NCI-H1417 treated with DMSO at 0.1 percent for 48 hours (cell line): Measurements from ENCODE around the gene FAM124B.

Source experiments
- DNase-seq: peaks from one replicate; lab custom pipeline; 2025; lab: John Stamatoyannopoulos, UW

Gene FAM124B, protein sequence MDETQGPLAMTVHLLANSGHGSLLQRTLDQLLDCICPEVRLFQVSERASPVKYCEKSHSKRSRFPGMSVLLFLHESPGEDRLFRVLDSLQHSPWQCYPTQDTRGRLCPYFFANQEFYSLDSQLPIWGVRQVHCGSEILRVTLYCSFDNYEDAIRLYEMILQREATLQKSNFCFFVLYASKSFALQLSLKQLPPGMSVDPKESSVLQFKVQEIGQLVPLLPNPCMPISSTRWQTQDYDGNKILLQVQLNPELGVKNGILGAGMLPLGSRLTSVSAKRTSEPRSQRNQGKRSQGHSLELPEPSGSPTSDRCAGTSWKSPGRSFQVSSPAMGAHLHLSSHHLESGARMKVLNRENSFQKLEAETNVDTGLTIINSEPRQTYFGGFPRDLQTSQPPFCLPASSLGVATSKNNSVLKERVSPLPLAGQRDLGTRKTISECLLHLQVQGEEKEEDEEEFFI

DNA sequence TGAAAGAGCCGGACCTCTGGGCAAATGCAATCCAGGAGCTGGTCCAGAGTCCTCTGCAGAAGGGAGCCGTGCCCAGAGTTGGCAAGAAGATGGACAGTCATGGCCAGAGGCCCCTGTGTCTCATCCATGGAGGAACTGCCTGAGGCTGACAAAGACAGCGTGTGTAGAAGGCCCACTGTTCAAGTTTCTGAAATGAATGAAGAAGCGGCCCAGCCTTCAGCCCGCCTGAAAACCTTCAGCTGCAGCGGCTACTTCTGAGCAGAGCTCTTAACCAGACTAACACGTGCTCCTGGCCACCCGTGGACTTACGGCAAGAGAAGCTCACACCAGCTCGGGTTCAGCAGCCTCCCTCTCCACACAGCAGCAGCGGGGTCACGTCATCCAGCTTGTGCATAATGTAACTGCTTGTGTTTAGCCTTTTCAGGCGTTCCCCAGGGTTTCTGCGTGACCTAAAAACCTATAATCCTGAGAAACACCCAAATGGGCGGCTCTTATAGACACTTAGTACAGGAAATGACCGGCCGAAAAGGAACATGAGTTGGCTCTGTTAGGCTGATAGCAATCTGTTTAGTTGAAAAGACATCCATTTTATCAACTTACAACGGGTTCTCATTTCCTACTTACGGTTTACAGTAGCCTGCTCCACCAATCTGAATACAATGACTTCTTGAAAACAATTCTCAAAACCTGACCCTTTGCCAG lies at the start of gene FAM124B:
FAM124B (minus strand) TSS at position 467 of the 702 bp plus-strand sequence; CDS start at position 128, 339 bp downstream.
- no peak for DNase-seq

DNA sequence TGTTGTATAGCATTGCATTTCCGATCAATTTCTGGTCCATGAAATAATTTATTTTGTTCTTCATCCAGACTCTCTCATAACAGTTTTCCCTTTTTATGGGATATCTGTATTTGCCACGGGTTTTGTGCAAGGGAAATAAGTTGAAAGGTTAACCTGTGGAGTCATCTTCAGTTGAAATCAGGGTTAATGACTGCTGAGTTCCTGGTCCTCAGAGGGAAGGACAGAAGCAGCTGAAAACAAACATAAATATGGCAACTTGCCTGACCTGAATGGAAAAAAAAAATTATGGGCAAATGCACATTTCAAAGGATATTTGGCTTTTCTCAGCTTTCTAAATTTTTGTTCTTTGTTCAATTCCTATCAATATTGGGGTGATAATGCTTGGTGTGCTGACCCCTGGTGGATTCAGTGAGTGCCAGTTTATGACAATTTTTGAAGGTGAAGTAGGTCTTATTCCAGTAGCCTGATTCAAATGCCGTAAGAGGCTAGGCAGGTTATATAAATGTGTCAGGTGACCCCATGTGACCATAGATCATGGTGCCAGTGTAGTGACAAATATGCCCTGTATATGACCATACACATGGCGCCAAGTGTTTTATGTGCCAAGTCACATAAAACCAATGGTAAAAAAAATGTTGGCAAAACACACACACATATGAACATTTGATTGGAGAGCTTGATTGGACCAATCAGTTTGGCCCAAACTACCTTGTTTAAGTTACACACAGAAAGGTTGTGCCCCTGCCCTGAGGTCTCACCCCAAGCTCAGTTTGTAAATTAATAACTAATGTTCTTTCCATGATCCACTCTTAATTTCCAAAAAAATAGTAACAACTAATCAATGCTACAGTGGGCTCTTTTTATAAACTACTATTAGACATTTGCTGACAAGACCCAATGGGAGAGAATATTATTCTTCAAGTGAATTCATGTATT lies 47.6 kb upstream of the FAM124B start:
- no peak for DNase-seq

DNA sequence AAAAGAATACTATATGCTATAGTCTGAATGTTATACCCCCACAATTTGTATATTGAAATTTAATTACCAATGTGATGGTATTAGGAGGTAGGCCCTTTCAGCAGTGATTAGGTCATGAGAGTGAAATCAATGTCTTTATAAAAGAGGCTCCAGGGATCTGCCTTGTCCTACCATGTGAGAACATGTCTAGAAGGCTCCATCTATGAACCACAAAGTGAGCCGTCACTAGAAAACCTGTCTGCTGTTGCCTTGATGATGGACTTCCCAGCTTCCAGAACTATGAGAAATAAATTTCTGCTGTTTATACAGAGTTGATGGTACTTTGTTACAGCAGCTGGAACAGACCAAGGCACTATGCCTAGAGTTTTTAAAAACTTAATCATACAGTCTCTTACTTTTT lies 46.3 kb upstream of the FAM124B start:
- no peak for DNase-seq

DNA sequence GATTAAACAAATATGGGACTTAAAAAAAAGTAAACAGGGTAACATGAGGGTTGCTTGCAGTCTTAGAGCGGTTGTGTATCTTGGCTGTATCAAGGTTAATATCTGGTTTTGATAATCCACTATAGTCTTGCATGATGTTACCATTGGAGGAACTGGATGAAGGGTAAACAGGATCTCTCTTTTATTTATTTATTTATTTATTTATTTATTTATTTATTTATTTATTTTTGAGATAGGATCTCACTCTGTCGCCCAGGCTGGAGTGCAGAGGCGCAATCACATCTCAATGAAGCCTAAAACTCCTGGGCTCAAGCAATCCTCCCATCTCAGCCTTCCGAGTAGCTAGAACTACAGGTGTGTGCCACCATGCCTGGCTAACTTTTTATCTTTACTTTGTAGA lies 42.9 kb upstream of the FAM124B start:
- no peak for DNase-seq

DNA sequence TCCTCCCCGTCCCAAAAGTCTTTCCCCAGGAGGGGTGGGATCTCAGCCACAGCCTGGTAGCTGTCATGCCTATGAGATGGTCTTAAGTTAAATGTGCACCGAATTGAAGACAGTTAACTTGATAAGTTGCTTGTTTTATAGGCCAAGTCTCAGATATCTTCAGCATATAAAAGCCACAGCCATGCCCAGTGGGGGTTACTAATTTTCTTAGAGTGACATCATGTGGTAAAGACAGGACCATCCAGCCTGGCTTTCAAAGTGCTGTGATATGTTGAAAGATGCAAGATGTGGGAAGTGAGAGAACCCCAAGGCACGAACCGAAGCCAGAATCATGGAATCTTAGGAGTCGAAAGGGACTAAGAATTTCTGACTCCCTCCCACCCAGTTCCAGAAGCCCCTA lies 42.1 kb upstream of the FAM124B start:
- DNase-seq, result no peak

DNA sequence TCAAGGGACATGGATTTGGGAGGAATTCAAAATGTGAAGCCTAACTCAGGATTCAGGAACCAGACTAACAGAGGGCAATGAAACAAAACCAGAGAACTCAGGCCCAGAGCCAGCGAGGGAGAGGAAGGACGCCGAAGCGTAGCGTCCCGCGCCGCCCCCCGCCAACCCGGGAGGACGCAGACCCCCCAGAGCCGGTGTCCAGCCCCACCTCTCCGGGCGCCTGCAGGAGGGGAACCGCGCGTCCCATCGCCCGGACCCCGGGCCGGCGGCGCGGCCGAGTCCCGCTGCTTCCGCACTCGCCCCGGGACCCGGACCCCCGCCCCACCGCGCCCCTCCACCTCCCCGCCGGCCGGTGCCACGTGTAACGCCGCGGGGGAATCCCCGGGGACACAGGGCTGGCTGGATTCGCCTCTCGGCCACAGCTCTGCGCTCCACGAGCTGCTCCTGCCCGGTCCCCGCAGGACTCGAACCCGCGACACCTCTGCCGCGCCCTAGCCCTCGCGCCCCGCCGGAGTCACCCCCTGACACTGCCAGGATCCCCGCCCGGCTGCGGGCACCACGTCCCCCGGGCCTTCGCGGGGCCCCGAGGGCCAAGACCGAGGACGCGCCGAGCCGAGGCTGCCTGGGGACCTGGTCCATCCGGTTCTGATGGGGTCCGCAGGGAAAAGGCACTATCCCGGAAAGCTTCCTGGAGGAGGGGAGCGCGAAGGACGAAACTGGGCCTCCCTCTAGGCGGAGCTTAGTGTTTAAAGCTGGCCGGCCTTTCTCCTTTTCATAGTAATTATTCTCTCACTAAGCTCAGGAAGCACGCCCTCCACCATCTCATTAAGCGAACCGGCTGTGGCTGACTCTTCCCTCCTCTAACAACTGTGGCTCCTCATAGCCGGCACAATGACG lies 40.4 kb upstream of the FAM124B start:
- no peak for DNase-seq

DNA sequence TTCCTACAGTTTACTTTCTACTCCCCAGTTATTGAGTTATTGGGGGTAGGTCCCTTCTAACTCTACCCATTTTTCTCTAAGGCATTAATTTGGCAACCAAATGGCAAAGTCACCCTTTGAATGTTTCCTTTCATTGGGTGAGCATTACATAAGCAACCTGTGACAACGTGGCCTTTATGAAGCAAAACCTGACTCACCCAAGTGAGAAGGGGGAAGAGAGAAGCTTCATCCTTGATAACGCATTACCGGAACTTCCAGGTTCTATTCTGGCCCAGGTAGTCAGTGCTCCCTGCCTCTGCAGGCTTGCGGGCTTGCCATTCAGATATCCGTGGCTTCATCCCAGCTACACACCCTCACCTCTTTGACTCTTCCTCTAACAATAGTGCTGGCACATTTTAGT lies 39.1 kb upstream of the FAM124B start:
- no peak for DNase-seq

DNA sequence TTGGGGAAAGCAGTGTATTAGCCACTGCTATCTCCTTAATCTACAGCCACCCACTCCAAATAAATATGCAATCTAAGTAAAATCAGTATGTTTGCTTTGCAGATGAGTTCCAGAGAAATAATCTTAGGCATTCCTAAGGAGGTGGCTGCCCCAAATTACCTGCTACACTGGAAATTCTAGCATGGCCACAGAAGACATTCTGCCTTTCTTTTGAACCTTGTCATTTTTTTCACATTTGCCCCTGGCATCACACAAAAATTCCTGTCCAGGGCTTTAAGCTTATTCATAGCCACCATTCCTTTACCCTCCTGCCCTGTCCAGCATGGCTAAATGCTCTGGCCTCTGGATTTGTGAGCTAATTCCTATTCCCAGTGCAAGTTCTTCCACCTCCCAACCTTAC lies 36.8 kb upstream of the FAM124B start:
- no peak for DNase-seq

DNA sequence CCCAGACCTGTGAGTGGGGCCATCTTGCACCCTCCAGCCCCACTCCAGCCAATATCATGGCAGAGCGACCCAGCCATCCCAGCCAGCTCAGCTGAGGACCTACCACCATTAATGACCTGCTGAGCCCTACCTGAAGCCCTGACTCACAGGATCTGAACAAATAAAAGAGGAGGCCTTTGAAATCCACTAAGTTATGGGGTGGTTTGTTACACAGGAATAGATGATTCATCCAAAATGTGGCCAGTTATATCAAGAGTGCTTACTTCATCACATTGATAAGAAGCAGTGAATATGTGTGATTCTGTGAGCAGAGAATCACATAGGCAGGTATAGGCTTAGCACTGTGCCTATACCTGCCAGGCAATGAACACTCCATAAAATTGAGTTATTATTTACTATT lies 34.7 kb upstream of the FAM124B start:
- no peak for DNase-seq

DNA sequence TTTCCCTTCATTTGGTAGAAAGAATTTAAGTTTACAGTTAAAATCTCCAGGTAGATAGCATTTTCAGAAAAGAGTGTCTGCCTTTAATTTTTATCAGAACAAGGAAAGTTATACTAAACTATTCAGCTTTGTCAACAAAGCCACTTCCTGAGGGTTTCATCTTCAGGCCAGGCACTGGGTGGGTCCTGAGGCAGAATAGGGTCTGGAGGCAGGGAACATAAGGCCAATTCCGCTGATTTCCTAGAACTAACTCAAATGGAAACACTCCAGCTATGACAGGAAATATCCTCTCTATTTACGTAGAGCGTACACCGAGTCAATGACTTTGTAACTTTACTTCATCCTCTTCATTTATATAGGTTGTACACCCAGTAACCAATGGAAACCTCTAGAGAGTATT lies 32.7 kb upstream of the FAM124B start:
- DNase-seq, result no peak

DNA sequence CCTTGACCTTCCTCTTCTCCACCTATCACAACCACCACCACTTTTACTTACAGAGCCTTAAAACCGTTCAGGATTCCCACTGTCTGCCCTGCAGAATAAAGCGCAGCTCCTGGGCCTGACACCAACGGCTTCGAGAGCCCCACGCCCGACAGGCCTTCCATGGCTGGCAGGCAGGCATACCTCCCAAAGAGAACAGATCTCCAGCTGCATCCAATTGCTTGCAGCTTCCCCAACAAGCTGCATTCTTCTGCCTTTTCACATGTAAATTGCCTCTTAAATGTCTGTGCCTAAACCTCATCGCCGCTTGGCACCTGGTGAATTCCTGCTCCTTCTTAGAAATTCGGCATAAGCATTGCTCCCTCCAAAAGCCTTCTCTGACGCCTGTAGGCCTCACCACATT lies 31.5 kb upstream of the FAM124B start:
- no peak for DNase-seq

DNA sequence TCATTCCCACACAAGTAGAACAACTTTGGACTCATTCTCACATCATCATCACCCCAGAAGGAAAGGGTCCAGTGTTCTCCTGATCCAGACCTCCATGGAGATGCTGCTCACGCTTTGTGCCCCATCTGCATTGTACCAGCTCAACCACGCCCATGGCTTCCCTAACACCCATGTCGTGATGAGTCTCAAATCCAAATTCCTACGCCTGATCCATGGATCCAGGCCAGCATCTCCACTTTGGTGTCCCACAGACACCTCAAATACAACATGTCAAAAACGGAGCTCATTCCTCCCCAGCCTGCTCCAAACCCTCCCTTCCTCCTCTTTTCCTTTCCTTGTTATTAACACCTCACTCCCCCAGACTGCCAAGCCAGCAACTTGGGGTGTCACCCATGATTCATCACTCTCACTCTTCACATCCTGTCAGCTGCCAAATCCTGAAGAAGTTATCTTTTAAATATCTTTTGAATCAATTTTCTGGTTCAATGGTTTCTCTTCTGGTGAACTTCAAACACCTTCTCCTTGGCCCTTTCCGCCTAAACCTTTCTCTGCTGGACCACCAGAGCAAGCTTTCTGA lies 30.2 kb upstream of the FAM124B start:
- no peak for DNase-seq

DNA sequence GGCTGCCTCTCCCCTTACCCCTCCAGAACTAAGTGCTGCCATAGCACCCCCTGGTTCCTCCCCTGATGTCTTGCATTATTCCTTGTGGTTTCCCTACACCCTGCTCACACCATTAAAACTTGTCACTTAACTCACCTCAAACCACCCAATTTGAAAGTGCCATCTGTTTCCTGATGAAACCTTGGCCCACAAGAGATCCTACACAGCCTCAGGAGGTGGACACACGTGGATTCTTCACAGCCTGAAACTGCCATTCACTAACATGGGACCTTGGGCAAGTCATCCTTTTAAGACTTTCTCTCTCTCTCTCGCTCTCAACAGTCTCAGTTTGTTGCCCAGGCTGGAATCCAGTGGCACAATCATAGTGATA lies 27.5 kb upstream of the FAM124B start:
- DNase-seq, result no peak

DNA sequence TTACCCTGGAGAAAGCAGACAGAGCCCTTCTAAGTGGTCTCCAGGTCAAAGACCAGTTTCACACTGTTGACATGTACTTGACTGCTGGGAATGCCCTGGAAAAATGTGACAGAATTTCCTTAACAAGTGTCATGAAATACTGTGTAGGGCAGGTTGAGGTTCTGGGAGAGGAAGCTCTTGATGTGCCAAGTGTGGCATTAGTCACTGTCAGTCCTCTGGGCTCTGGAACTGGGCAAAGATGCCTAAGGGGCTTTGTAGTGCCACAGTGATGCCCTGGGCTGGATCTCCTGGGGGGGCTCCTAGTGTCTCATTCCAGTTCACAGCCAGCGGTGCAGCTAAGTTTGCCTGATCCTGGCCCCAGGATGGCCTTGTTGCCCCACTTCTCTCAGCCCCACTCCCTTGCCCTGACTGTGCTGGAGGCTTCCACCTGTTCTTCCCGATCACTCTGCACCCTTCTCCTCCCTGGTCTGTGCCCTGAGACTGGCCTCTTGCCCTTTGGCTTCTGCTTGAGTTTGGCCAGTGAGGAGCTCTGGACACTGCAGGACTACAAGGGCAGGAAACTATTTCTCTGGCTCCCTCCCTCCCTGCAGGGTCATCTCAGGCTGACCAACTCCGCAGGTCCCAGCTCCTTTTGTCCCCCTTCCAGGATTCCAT lies 27.0 kb upstream of the FAM124B start:
- DNase-seq, result no peak

DNA sequence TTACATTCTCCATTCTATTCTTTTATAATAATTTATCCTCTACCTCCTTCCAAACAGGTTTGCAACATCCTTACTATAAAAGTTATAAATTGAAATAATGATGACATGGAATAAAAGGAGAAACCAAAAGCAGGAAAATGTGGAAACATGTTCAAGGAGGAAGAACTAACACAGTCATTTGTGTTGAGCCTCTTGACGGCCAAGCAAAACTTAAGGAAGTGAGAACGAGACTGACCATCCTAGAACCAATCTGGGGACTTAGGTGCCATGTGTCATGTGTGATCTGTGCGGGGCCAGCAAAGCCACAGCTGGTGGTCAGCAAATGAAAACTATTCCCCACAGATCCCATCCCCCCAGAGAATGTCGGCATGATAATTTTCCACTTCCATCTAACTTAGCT lies 25.6 kb upstream of the FAM124B start:
- no peak for DNase-seq

DNA sequence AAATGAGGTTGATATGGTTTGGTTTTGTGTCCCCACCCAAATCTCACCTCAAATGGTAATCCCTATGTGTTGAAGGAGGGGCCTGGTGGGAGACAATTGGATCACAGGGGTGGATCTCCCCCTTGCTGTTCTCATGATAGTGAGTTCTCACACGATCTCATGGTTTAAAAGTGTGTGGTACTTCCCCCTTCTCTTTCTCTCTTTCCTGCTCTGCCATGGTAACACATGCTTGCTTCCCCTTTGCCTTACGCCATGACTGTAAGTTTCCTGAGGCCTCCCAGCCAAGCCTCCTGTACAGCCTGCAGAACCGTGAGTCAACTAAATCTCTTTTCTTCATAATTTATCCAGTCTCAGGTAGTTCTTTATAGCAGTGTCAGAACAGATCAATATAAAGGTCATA lies 24.7 kb upstream of the FAM124B start:
- DNase-seq, result no peak

DNA sequence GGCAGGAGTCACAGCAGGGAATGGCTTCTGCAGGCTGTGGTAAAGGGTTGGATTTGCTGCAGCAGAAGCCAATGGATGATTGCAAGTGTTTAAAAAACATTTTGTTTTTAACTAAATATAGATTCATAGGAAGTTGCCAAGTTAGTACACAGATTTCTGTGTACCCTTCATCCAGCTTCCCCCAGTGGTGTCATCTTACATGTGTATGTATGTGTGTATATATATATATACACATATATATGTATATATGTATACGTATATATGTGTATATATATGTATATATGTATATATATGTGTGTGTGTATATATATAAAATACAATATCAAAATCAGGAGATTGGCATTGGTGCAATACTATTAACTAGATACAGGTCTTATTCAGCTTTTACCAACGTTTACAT lies 19.2 kb upstream of the FAM124B start:
- DNase-seq, result no peak

DNA sequence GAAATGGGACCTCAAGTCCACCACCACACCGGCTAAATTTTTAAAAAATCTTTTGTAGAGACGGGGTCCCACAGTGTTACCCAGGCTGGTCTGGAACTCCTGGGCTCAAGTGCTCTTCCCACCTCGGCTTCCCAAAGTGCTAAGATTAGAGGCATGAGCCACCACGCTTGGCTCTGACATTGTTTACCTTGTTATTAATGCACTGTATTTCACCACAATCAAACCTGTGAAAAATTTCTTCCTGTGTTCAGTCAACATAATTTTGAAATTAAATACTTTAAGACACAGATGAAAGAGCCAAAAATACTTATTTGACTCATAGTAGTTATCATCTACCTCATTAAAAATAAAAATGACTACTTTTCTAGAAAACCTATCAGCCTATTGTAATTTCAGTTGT lies 16.0 kb upstream of the FAM124B start:
- DNase-seq, result no peak

DNA sequence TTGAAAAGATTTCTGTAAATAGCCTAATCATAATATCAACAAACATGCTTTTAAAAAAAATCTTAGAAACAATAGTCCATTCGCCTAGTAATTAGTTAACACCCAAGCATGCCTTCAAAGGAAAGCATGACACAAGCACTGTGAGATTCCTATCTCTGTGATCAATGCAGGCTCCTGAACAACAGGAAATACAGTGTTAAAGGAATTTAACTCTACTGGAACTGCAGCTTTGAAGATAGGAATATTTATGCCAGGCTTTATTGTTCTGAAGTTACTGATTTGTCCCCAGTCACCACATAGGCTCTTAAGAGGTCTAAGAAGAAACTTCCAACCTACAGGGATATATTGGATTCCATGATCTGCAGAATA lies 15.4 kb upstream of the FAM124B start:
- DNase-seq, result no peak

DNA sequence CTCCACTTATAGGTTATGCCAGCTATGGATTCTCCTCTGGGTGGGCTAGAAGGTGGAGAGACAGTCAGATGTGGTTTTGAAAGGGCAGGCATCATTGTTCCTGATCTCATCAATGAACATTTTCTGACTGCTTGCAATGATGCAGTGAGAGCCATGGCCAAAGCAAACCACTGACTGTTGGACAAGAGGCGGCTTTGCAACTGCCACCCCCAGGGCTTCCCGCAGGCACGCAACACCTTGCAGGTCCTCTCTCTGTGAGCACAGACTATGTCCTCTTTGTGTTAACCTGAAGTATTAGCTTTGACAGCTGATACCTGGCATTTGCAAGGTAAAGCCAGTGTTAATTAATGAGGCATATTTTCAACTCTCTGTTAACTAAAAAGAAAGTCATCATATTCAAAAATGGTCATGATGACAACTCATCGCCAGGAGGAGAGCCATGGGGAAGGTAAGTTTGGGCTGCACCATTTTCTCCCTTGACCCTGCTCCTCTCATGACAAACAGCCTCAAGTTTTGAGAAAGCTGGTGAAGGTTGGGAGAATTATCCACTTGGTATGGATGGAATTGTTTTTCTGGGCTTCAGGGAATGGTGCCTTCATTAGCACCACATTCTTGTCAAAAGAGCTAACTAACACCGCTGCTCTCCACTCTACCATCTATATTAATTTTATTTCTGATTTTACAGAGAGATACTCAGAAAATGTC lies 14.9 kb upstream of the FAM124B start:
- DNase-seq, result no peak
